Prostate gland (tissue), 2 donors: Measurements from ENCODE around the gene ACVR1. TPM values are rescaled to one million over a fixed set of nuclear protein-coding genes. Genes with fewer than 3 reads are reported as not detected.

Experiments used
- DNase-seq: peaks from one replicate; pipeline ENCODE4 v3.0.0-alpha.2; 2019; ENCODE audit warnings: low spot score
- H3K27ac ChIP-seq, 2 donors: fragments of 200-600 bp; sonication (generic); 2 replicates each; pipeline ENCODE4 v1.5.1; 2017 to 2019
- H3K27me3 ChIP-seq: fragments of 200-600 bp; sonication (generic); replicated peaks from 2 replicates; pipeline ENCODE4 v1.5.1; 2019; ENCODE audit not compliant: insufficient read depth
- H3K36me3 ChIP-seq, 2 donors: fragments of 200-600 bp; sonication (generic); 1 replicate in 1 of 2; 2 replicates in 1 of 2; pipeline versions ENCODE4 v1.5.1 to v1.8.1; 2017 to 2019
- H3K4me1 ChIP-seq: fragments of 200-600 bp; sonication (generic); replicated peaks from 2 replicates; pipeline ENCODE4 v1.5.1; 2019
- H3K4me3 ChIP-seq, 2 donors: fragments of 200-600 bp; sonication (generic); 2 replicates each; pipeline ENCODE4 v1.5.1; 2017 to 2019
- H3K9me3 ChIP-seq: fragments of 200-600 bp; sonication (generic); 2 replicates; pipeline ENCODE4 v1.5.1; 2017
- CTCF ChIP-seq, 4 experiments: fragments of 200-600 bp in 2 of 4; fragments of 450-650 bp in 2 of 4; sonication (generic) in 2 of 4; IDR thresholded peaks; 1 replicate in 3 of 4; 2 replicates in 1 of 4; pipeline ENCODE4 v1.5.1; 2016 to 2019; ENCODE audit warnings: antibody characterized with exemption in 4 of 4, mild to moderate bottlenecking in 2 of 4, moderate library complexity in 2 of 4
- POLR2A ChIP-seq: fragments of 450-650 bp; IDR thresholded peaks from one replicate; pipeline ENCODE4 v1.6.1; 2016; ENCODE audit warnings: antibody characterized with exemption, mild to moderate bottlenecking
- POLR2AphosphoS5 ChIP-seq: sonication (generic); formaldehyde crosslinking; IDR thresholded peaks from one replicate; pipeline ENCODE4 v1.6.1; 2017; ENCODE audit warnings: antibody characterized with exemption
- WGBS: methylation state at CpG from one replicate; pipeline ENCODE4 v1.1.5; 2018; 5-methylcytosine and 5-hydroxymethylcytosine counted together
- intact Hi-C: fragments of 100-400 bp; cut with DNase I; formaldehyde crosslinking; loops from one replicate; pipeline ENCODE4 v1.14.2; 2022
- total RNA-seq, 2 donors: library from RNA; depleted of rRNA; stranded (reverse); fragments of >200 nt; gene quantifications; one replicate each; pipeline ENCODE4 v1.1.0, GENCODE V29; 2016

Gene ACVR1
- total RNA-seq, 2 donors from 2014 or later: 16.0 to 21.5 TPM

- 4% methylated on average over 12 of the region's 12 CpGs for WGBS
- intact Hi-C loops: no loop called here
- no peaks in the 10 kb centered on the region for H3K27me3 ChIP-seq
- no peaks in the 10 kb centered on the region for H3K36me3 ChIP-seq
- peak overlapping the region; percentile 88 to 97 for H3K27ac ChIP-seq
- no peak for DNase-seq
- H3K4me3 ChIP-seq: peak overlapping the region; percentile 76 to 84
- no peaks in the 10 kb centered on the region for H3K9me3 ChIP-seq
- TF ChIP-seq POLR2AphosphoS5 (no peak), POLR2A (no peak), CTCF (IDR thresholded peaks at IDR 0.05) (no peak)
- H3K4me1 ChIP-seq: peaks cover 7% of the 10 kb centered on the region
Measured at GRCh38 chr2:157876786-157877138, 632 bp upstream of the ACVR1 start.

GRCh38 chr2:157875641-157876065 is 477 bp downstream of the ACVR1 start:
- Histone ChIP-seq H3K27me3 (no peaks in the 10 kb centered on the region), H3K4me1 (peaks cover 7% of the 10 kb centered on the region), H3K27ac (peak overlapping the region; percentile 88 to 97), H3K4me3 (peak overlapping the region; percentile 76 to 84), H3K9me3 (no peaks in the 10 kb centered on the region), H3K36me3 (no peaks in the 10 kb centered on the region)
- intact Hi-C loops: no loop called here
- 1% methylated on average over 53 of the region's 53 CpGs for WGBS
- peak; percentile 31 for DNase-seq
- TF ChIP-seq POLR2AphosphoS5: no peak
- no peak for TF ChIP-seq CTCF (IDR thresholded peaks at IDR 0.05)
- no peak for TF ChIP-seq POLR2A

GRCh38 chr2:157874997-157875640 is 1.0 kb downstream of the ACVR1 start:
- no peaks in the 10 kb centered on the region for H3K9me3 ChIP-seq
- peak overlapping the region; percentile 76 to 84 for H3K4me3 ChIP-seq
- no peaks in the 10 kb centered on the region for H3K36me3 ChIP-seq
- intact Hi-C loops: loop anchor here (5.0 kb wide), 1 partner anchor 88 kb away; no protein-coding TSS in a partner anchor
- peak; percentile 20 for DNase-seq
- 2% methylated on average over 21 of the region's 21 CpGs for WGBS
- H3K27ac ChIP-seq: peak overlapping the region; percentile 88 to 97
- H3K4me1 ChIP-seq: peaks cover 7% of the 10 kb centered on the region
- TF ChIP-seq POLR2A (no peak), CTCF (IDR thresholded peaks at IDR 0.05) (no peak), POLR2AphosphoS5 (no peak)
- no peaks in the 10 kb centered on the region for H3K27me3 ChIP-seq

GRCh38 chr2:157874348-157874747 is 1.8 kb downstream of the ACVR1 start:
- Histone ChIP-seq H3K36me3 (no peaks in the 10 kb centered on the region), H3K27me3 (no peaks in the 10 kb centered on the region), H3K4me3 (peak overlapping the region in 1 of 2 donors; percentile 84), H3K27ac (peak overlapping the region in 1 of 2 donors; percentile 88), H3K9me3 (no peaks in the 10 kb centered on the region), H3K4me1 (peaks cover 7% of the 10 kb centered on the region)
- DNase-seq: no peak
- TF ChIP-seq POLR2A (no peak), POLR2AphosphoS5 (no peak), CTCF (IDR thresholded peaks at IDR 0.05) (no peak)
- WGBS: 82% methylated on average over 4 of the region's 4 CpGs
- intact Hi-C loops: loop anchor here (5.0 kb wide), 1 partner anchor 87 kb away; no protein-coding TSS in a partner anchor

- Histone ChIP-seq H3K9me3 (no peaks in the 10 kb centered on the region), H3K27ac (no peak overlapping the region), H3K4me3 (no peak overlapping the region), H3K36me3 (no peaks in the 10 kb centered on the region), H3K4me1 (peaks cover 7% of the 10 kb centered on the region), H3K27me3 (no peaks in the 10 kb centered on the region)
- intact Hi-C loops: loop anchor here (5.0 kb wide), 1 partner anchor 85 kb away; no protein-coding TSS in a partner anchor
- DNase-seq: no peak
- TF ChIP-seq POLR2AphosphoS5 (no peak), POLR2A (no peak), CTCF (IDR thresholded peaks at IDR 0.05) (no peak)
- whole genome bisulfite sequencing: 92% methylated on average over 2 of the region's 2 CpGs
Measured at GRCh38 chr2:157872791-157873190, 3.3 kb downstream of the ACVR1 start.
